HG03521 (cell line): ENCODE data around the gene GAD1.

Experiments used
- ATAC-seq: cut with Tn5 transposase; IDR thresholded peaks from one replicate; pipeline ENCODE4 v1.9.1; 2021; ENCODE audit warnings: mild to moderate bottlenecking, moderate library complexity; ENCODE audit not compliant: unreplicated experiment

GAD1 gene

DNA sequence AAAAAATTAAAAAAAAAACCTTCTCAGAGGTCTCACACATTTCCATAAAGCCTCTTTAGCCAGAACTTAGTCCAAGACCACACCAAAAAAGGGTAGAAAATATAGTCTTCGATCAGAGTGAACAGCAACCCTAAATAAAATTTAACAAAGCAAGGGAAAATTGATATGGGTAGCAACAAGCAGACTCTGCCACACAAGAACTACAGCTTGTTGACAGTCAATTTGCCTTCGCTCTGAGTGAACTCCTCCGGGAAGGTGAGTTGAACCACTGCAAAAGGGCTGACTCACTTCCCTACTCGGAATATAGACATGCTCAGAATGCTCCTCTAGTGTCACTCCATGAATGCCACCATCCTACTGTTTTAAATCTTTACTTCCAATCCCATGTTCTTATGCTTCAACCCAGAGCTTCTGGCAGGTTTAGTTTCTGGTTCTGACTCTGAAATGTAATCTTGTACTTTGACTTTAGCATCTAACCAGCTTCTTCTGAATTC is 24.1 kb downstream of the GAD1 start:
- no peak for ATAC-seq

DNA sequence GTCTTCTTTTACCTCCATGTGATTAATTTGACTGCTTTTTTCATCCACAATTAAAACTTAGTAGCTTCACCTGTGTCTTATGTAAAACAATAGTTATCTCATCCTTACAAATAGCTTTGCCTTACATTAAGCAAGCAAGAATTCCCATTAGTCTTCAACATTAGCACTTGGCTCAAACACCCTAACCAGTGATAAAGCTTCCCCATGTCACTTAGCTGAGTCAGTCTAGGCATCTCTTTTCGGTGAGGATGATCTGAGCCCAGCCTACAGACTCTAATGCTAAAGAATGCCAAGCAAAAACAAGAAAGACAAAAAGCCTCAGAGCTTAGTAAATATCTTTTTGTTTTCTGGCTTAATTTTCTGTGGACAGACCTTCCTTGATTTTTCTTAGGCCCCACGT is 26.1 kb downstream of the GAD1 start:
- ATAC-seq = no peak

DNA sequence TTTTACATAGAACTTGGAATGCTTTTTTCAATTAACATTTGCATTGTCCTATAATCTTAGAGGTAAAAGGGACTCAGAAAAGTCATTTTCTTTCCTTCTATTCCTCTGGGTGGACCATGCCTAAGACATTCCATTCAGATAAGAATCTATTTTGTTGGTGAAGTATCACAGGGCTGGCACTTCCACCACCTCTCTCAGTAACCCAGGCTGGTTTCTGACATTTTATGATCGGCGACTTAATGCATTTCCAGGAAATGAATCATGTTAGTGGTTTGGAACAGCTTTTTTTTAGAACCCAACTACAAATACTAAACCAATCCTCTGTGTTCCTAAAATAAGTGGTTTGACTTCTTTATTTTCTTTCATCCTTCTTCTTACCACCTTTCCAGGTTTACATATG is 27.0 kb downstream of the GAD1 start:
- no peak for ATAC-seq

DNA sequence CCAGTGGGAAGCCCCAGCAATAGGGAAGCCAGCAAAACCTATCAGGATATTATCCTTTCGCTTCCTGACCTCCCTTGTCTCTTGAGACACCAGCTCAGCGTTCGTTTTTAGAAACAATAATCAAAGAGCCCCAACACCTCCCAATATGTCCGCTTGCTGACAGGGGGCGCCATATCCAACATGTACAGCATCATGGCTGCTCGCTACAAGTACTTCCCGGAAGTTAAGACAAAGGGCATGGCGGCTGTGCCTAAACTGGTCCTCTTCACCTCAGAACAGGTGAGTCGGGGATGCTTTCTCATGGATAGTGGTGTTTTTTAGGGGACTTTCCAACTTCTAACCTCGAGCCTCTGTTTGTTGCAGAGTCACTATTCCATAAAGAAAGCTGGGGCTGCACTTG is 28.7 kb downstream of the GAD1 start:
- ATAC-seq = no peak

DNA sequence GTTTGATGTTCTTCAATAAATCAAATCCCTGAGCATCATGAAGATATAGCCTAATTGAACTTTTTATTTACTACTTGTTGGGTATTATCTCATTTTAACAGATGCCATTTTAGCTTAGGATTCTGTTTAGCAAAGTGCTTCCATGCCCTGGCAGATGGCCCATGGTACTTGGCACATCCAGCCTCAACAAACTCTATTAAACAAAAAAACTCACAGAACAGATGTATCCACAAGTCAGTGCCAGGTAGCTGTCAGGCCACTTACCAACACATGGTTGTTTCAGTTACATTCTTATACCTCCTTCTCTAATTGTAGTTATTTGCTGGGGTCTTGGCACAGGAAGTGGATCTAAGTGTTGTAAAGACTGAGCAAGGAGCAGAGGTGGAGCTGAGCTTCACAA is 29.6 kb downstream of the GAD1 start:
- no peak for ATAC-seq

DNA sequence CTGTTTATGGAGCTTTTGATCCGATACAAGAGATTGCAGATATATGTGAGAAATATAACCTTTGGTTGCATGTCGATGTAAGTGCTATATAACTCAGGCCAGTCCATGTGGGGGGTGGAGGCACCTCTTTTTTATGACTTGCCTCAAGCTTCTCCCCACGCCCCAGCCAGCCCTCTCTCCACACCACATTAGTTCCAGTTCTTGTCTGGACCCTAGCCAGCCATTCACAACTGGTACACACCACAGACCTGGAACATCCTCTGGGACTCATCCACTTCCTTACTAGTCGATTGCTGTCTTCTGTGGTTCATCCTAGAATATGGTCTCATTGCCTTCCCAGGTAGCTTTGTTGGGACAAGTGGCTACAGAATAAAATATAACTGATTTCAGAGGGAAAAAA is 31.0 kb downstream of the GAD1 start:
- ATAC-seq = no peak

DNA sequence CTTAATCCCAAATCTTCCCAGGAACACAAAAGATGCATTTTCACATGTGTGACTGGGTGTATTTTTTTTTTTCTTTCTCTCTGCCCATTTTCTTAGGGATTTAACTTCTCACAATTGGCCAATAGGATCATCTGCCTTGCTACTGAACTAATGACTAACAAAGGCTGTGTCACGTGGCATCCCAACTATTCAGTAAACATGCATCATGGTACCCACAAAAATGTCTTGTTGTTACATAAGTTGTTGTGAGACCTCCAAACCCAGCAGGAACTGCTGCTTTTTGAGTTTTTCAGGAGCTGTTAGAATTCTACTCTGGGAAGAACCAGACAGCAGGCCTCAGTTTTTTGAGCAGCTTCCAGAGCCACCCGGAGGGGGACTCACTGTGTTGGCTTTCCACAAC is 31.9 kb downstream of the GAD1 start:
- no peak for ATAC-seq

DNA sequence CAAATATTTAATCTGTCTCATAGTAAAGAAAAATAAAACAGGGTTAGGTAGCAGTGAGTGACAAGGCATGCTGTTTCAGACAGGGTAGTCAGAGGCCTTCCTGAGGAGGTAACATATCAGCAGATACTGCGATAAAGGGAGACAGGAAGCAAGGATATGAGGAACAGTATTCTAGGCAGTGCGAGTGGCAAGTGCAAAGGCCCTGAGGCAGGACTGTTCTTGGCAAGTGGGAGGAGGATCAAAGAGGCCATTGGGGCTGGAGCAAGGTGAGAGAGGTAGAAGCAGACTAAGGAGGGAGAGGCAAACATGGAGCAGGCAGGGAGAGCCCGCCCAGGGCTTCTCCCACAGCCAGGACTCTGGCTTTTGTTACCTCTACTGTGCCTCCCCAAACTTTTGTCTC is 33.6 kb downstream of the GAD1 start:
- ATAC-seq = no peak

DNA sequence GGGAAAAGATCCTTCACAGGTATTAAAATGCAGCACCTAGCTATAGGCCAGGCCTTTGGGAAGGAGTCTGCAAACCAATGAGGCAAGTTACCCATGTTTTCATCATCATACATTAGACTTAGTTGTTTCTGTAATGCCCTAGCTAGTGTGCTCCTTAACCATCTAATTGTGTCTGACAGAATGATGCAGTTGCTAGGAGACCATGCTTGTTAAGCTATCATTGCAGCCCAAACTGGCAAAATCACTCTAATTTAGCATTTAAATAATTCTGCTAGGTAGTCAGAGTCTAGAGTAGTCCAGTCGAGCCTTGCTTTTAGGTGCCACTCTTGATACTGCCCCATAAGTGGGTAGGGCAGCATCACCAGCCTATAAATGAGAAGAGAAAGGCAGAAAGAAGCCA is 34.9 kb downstream of the GAD1 start:
- no peak for ATAC-seq

DNA sequence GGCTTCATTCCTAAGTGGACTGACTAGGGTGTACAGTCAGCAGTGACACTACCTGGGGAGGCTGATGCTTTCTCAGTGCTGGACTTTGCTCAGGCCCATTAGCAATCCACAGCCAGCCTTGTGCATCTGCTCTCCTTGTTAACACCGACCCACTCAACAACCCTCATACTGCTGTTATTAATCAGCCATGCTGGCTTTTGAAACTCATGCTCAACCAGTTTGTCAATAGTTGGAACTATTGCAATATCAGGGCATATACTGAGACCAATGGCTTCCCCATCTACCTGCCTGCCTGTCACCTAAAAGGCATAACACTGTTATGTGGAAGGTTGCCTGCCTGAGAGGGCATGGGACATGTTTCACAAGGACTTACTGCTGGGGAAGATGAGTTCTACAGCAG is 39.4 kb downstream of the GAD1 start:
- no peak for ATAC-seq

DNA sequence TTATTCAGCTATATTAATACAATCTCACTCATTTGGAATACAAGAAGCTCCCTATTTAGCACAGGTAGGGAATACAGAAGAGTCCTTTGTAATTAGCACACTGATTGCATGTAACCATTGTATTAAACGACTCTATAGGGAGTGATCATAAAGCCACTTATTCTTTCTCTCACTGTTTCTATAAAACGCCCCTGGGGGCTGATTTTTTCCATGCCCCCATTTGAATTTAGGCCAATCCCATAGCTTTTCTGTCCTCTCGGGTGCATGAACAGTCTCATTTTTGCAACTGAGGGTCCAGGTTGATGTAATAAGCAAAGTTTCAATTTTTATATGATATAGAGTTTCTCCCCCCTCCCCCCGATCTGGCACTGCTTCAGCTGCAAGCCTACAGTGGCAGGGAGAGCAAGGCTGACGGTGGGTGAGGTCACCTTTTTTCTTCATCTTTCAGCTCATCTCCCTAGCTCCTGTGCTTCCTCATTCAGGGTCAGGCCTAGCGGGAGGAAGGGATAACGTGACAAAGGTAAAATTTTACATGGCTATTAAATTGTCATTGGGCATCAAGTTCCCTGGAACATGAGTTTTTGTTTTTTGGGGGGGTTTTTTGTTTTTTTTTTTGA is 45.7 kb downstream of the GAD1 start:
- no peak for ATAC-seq

DNA sequence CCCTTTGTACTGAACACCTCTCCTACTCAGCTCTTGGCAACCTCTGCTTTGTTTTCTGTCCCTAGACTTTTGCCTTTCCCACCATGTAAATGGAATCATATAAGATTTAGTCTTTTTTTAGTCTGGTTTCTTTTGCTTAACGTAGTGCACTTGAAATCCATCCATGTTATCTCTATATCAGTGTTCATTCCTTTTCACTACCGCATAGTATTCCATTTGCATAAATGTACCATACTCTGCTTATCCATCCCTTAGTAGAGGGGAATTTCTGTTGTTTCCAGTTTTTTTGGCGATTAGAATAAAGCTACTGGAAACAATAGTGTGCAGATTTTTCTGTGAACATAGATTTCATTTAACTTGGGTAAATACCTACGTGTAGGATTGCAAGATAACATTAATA is 46.4 kb downstream of the GAD1 start:
- ATAC-seq = no peak

DNA sequence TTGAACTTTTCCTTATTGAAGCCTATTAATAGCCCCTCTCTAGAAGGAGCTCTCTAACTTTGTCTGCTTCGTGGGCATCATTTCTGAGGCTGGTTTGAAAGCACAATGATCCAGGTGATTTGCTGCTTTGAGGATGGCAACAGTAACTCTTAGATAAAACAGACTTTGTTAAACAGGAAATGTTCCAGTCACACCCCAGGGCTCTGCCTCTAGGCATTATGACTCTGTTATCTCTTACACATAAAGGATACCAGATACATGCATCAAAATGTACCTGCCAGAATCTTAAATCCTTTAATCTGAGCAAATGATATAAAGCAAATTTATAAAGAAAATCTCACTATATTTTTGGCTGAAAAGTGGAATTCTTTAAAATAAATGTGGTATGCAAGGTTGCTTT is 52.3 kb downstream of the GAD1 start:
- no peak for ATAC-seq

DNA sequence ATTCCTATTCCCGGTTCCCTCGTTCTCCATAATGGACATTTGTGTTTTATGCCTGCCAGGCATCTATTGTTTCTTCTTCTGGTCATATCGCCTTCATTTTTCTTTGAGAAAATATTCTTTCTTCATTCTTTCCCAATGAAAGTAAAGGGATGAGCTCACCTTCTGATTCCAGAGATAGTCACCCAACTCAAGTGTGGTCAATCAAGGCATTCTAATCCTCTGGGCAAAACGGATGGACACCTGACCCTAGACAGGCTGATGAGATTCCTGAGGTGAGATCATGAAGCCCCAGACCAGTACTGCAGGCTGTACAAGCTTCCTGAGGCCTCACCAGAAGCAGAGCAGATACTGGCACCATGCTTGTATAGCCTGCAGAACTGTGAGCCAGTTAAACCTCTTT is 52.8 kb downstream of the GAD1 start:
- no peak for ATAC-seq

DNA sequence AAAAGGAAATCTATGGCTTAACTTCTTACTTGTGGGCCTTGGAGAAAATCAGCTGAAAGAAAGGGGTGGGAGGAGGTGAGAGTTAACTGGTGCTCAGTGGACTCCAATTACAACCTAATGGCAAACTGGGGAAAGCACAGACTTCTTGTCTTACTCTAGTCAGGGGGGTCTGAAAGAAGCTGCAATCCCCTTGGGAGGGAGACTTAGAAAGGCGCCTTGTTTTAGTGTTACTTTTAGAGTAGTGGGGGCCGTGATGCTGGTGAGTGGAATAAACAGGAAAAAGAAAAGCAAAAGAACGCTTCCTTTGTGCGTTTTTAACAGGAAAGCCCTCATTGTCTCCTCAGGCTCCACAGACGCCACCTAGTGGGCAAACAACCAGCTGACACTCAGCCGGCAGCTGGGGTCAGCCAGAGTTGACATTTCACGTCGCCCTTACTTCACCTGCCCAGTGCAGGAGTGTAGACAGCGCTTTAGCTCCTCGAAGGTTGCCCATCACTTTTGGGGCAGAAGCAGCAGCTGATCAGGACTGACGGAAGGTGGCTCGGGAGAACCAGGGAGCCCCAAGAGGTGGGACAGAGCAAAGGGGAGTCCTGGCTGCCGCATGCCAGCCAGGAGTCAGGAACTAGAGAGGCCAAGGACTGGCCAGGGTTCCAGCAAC is 56.5 kb downstream of the GAD1 start:
- ATAC-seq = peak; percentile 96

DNA sequence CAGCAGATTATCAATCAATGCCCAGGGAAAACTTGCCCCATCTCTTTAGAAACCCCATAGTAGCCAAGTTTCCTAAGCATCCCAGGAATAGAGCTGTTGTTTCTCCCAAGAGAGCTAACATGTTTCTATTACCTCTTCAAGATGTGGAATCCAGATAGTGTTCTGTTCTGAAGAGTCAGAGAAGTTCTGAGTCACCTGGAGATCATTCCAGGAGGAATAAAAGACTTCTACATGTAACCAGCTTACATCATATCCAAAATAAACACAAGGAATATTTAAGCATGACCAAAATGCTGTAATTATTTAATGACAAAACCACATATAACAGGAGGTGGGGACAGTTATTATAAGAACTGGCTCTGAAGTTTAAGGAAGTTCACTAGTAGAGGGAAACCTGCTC is 61.4 kb downstream of the GAD1 start:
- ATAC-seq = no peak

DNA sequence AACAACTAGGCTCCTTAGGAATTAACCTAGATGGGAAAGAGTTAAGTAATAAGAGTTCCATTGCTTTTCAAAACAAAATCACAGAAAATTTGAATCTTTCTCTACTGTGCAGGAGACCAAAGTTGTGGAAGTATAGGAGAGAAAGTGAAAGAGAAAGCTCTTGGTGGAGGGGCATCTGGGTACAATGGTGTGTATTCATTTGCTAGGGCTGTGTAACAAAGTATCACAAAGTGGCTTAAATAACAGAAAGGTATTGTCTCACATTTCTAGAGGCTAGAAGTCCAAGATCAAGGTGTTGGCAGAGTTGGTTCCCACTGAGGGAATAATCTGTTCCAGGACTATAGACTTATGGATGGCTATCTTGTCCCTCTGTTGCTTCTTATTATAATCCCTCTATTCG is 61.8 kb downstream of the GAD1 start:
- no peak for ATAC-seq

DNA sequence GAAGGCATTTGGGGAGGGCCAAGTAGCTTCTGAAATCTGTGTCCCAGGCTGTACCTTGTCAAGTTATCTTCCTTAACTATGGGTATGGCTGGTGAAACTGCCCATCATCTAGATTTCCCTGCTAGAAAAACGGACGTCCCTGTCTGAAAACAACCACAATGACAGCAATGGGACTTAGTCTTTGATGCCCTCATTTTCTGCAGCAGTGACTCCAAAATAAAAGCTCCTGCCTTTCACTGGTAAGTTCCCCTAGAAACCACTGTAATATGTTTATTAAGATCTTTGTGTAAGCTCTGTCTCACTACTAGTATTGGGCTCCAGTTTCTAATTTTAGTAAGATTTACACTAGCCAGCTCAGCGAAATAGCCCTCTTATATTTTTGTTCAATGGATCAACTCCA is 65.2 kb downstream of the GAD1 start:
- ATAC-seq = no peak

DNA sequence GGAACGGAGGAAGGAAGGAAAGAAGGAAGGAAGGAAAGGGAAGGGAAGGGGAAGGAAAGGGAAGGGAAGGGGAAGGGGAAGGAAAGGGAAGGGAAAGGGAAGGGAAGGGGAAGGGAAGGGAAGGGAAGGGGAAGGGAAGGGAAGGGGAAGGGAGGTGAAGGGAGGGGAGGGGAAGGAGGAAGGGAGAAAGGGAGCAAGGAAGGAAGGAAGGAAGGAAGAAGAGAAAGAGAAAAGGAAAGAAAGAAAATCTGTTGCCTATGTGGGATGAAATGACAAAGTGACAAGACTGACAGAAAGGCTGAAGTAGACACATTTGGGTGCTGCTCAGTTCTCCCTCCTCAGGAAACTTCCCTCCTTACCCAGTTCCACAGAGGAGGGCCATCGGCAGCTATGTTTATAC is 66.1 kb downstream of the GAD1 start:
- ATAC-seq = no peak

DNA sequence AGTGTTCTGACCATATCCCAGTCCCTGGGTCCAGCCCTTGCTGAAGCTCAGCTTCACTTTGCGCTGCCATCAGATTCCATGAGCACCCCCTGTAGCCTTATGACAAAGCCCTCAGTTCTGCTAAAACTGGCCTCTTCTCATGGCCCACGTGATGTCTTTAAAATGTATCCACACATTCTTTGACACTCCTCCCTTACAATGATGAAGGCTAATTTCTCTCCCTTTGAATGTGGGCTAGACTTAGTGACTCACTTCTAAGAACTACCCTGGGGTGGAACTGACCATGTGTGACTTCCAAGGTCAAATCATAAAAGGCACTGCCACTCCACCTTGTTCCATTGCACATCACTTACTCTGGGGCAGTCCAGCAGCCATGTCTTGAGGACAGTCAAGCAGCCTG is 67.0 kb downstream of the GAD1 start:
- ATAC-seq = no peak

DNA sequence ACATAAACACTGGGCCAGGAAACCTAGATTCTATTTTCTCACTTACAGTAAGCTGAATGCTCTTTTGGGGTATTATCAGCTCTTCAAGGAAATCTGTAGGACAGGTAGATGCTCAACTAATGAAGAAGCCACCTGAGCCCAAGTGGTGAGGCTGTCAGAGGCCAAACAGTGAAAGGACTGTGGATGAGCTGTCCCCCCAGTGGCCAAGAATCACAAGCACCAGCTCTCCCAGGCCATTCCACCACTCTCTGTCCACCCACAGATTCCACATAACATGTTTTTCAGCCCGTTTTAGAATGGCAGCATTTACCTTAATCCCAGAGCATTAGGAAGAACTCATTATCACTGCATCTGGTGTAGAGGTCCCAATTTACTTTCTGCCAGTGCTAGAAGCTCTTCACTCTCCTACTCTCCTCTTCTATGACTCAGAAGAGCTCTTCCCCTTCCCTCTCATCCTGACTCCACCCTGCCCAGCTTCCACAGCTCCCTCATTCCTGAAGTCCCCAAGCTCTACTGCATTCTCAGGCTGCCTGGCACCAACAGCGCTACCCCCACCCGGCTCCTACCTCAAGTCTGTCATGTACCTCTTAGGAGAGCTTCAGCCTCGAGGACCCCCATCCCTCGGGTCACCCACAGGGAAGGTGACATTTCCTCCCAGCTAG is 68.6 kb downstream of the GAD1 start:
- no peak for ATAC-seq

DNA sequence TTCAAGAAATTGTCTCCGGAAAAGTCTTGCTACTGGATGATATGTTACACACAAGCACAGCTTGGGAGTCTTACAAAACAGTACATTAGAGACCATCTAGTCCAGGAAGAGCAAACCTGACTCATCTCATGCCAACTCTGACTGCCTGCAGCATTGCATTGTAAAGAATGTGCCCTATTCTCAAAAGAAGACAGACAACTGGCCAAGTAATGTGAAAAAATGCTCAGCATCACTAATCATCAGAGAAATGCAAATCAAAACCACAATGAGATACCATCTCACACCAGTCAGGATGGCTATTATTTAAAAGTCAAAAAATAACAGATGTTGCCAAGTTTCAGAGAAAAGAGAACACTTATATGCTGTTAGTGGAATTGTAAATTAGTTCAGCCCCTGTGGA is 69.7 kb downstream of the GAD1 start:
- ATAC-seq = no peak

DNA sequence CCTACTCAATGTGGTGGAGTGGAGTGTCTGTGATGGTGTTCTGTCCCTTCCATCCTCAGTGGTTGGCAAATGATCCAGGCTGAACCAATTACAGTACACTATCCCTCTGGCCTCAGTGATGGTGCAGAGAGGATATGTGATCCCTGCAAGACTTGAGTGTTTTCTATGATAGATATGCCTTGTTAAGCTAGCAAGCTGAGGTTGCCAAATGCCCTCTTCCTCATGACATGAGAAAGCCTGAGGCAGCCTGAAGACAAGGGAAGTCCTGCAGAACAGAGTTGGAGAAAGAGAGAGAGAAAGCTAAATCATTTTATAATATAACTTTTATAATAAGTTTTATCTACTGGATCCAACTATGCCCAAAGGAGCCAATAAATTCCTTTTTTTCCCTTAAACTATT is 70.8 kb downstream of the GAD1 start:
- ATAC-seq = no peak
